ENCODE measurements around the gene ERRFI1.

The ERRFI1 gene

GRCh38 chr1:8015036-8015808 lies 10.9 kb downstream of the ERRFI1 start:
- no peaks in the 10 kb centered on the region for H3K9me3 ChIP-seq (ENCODE audit: control insufficient read depth, low read length)
- H3K27me3 ChIP-seq (ENCODE audit: control insufficient read depth, insufficient read depth, low read length), result no peaks in the 10 kb centered on the region
- no peak overlapping the region for H3K4me3 ChIP-seq (ENCODE audit: low read depth, low read length)
- no peaks in the 10 kb centered on the region for H3K36me3 ChIP-seq (ENCODE audit: control insufficient read depth, insufficient read depth, low read length)
- peaks cover 18% of the 10 kb centered on the region for H3K4me1 ChIP-seq
- H3K27ac ChIP-seq, result peak overlapping the region; percentile 63
- H2AFZ ChIP-seq, result no peak overlapping the region
- H3K4me2 ChIP-seq (ENCODE audit: low read length), result peak overlapping the region; percentile 42
- H3K9ac ChIP-seq, result no peak overlapping the region
- H3K79me2 ChIP-seq, result peaks cover 7% of the 10 kb centered on the region
- TF ChIP-seq CTCF (IDR thresholded peaks at IDR 0.05), result peak; percentile 59

GRCh38 chr1:8014381-8014988 lies 11.6 kb downstream of the ERRFI1 start:
- peak overlapping the region; percentile 24 for H3K4me2 ChIP-seq (ENCODE audit: low read length)
- H3K4me3 ChIP-seq (ENCODE audit: low read depth, low read length), result no peak overlapping the region
- no peak for TF ChIP-seq CTCF (IDR thresholded peaks at IDR 0.05)
- H3K4me1 ChIP-seq, result peaks cover 18% of the 10 kb centered on the region
- H3K9ac ChIP-seq, result no peak overlapping the region
- no peaks in the 10 kb centered on the region for H3K36me3 ChIP-seq (ENCODE audit: control insufficient read depth, insufficient read depth, low read length)
- no peak overlapping the region for H3K27ac ChIP-seq
- no peaks in the 10 kb centered on the region for H3K9me3 ChIP-seq (ENCODE audit: control insufficient read depth, low read length)
- peaks cover 7% of the 10 kb centered on the region for H3K79me2 ChIP-seq
- no peaks in the 10 kb centered on the region for H3K27me3 ChIP-seq (ENCODE audit: control insufficient read depth, insufficient read depth, low read length)
- no peak overlapping the region for H2AFZ ChIP-seq

GRCh38 chr1:8013800-8014199 lies 12.3 kb downstream of the ERRFI1 start:
- Histone ChIP-seq H3K4me3 (ENCODE audit: low read depth, low read length) (no peak overlapping the region), H3K9me3 (ENCODE audit: control insufficient read depth, low read length) (no peaks in the 10 kb centered on the region), H3K4me1 (peaks cover 18% of the 10 kb centered on the region), H3K79me2 (peaks cover 7% of the 10 kb centered on the region), H3K9ac (no peak overlapping the region), H3K4me2 (ENCODE audit: low read length) (no peak overlapping the region), H3K27ac (no peak overlapping the region), H3K36me3 (ENCODE audit: control insufficient read depth, insufficient read depth, low read length) (no peaks in the 10 kb centered on the region), H2AFZ (no peak overlapping the region), H3K27me3 (ENCODE audit: control insufficient read depth, insufficient read depth, low read length) (no peaks in the 10 kb centered on the region)
- no peak for TF ChIP-seq CTCF (IDR thresholded peaks at IDR 0.05)

GRCh38 chr1:8013399-8013798 lies 12.7 kb downstream of the ERRFI1 start:
- no peaks in the 10 kb centered on the region for H3K9me3 ChIP-seq (ENCODE audit: control insufficient read depth, low read length)
- H3K27ac ChIP-seq, result no peak overlapping the region
- no peak overlapping the region for H3K4me3 ChIP-seq (ENCODE audit: low read depth, low read length)
- H3K4me2 ChIP-seq (ENCODE audit: low read length), result no peak overlapping the region
- no peak for TF ChIP-seq CTCF (IDR thresholded peaks at IDR 0.05)
- H3K9ac ChIP-seq, result no peak overlapping the region
- H2AFZ ChIP-seq, result no peak overlapping the region
- peaks cover 7% of the 10 kb centered on the region for H3K79me2 ChIP-seq
- no peaks in the 10 kb centered on the region for H3K27me3 ChIP-seq (ENCODE audit: control insufficient read depth, insufficient read depth, low read length)
- H3K36me3 ChIP-seq (ENCODE audit: control insufficient read depth, insufficient read depth, low read length), result no peaks in the 10 kb centered on the region
- H3K4me1 ChIP-seq, result peaks cover 18% of the 10 kb centered on the region
